NCI-H2196 (cell line): ENCODE data around the gene MAP7D1.
"Not testable (repeated sequence)": the region's sequence is repeated elsewhere in the genome, so short reads cannot be mapped to it uniquely, and the experiment has no call there.

Experiments used
- DNase-seq: peaks from one replicate; lab custom pipeline; 2025; ENCODE audit not compliant: unreplicated experiment; lab: John Stamatoyannopoulos, UW

The MAP7D1 gene

DNA sequence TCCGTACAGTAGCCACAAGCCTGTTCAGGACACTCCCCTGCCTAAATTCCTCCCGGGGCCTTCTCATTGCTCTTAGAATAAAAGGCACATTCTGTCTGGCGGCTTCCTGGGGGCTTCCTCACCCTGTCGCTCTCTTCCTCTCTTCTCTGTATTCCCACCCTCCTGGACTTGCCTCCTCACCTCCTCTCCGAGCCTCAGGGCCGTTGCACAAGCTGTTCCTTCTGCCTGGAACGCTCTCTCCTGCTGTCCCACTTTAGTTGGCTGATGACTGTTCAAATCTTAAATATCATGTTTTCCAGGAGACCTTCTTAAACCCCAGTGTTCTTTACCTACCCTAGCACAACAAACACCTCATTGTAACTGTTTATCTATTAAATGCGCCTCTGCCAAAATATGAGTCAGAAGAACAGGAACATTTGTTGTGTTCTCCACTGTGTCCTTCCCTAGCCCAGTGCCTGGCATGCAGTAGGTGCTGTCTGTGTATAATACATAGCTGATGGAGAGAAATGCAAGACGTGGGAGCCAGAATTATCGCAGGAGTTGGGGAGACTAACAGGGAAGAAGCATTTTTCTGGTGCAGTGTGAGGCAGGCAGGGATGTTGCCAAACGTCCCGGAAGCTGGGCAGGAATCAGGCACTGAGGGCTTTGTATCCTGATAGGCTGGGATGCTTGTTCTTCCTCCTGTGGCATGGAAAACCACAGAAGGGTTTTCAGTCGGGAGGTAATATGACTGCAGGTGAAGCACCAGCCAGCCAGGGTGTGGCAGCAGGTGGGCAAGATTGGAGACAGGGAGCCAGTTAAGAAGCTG lies 44.2 kb downstream of the MAP7D1 start:
- DNase-seq: peak; percentile 14

GRCh38 chr1:36203027-36203553 lies 47.1 kb downstream of the MAP7D1 start:
- DNase-seq: no peak

GRCh38 chr1:36203554-36204346 lies 47.8 kb downstream of the MAP7D1 start:
- DNase-seq: peak; percentile 74

GRCh38 chr1:36204347-36204909 lies 48.5 kb downstream of the MAP7D1 start:
- peak; percentile 32 for DNase-seq

- no peak for DNase-seq
Measured at GRCh38 chr1:36206323-36206858, 50.4 kb downstream of the MAP7D1 start.

DNA sequence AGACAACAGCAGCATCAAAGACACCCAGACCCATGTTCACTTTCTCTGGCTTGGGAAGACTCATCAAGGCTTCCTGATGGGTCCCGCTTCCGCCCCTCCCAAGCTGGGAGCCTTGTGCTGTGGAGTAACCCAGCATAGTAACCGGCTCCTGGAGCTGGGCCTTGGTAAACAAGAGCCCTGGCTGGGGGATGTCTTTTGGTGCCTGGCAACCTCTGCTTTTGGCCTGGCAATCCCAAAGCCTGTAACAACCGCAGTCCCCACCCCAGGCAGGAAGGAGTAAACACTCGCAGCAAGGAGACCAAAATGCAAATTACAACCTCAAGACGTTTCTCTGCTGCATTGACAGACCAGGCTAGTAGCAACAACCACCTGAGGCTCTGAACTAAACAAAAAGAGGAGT lies 51.4 kb downstream of the MAP7D1 start:
- peak; percentile 76 for DNase-seq

GRCh38 chr1:36208978-36209703 lies 53.2 kb downstream of the MAP7D1 start:
- no peak for DNase-seq

GRCh38 chr1:36211307-36211706 lies 55.3 kb downstream of the MAP7D1 start:
- no peak for DNase-seq

- no peak for DNase-seq
Measured at GRCh38 chr1:36211841-36212240, 55.9 kb downstream of the MAP7D1 start.

DNA sequence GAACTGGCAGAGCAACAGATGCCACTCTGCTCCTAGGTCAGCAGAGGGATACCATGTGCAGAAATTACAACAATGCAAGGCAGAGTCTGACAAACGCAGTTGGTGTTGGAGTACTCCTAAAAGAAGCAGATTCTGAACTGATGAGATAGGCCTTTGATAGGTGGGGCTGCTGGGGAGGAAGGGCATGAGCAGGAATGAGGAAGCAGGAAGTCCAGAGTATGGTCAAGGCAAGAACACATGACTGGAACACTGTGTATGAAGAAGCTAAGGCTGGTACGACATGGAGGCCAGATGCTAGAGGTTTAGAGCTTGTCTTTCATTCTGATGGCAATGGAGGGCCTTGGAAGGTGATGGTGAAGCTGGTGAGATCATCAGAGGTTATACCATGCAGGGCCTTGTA lies 56.8 kb downstream of the MAP7D1 start:
- DNase-seq: no peak

GRCh38 chr1:36217670-36218069 lies 61.7 kb downstream of the MAP7D1 start:
- peak; percentile 33 for DNase-seq

DNA sequence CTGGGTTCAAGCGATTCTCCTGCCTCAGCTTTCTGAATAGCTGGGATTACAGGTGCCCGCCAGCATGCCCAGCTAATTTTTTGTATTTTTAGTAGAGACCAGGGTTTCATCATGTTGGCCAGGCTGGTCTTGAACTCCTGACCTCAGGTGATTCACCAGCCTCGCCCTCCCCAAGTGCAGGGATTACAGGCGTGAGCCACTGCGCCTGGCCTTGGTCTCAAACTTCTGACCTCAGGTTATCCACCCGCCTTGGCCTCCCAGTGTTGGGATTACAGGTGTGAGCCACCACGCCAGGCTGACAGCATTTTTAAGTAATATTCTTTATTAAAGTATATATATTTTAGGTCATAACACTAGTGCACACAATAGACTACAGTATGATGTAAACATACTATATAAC lies 65.9 kb downstream of the MAP7D1 start:
- DNase-seq: not testable (repeated sequence)

GRCh38 chr1:36222481-36223380 lies 66.8 kb downstream of the MAP7D1 start:
- no peak for DNase-seq

- peak; percentile 30 for DNase-seq
Measured at GRCh38 chr1:36223381-36223995, 67.5 kb downstream of the MAP7D1 start.

GRCh38 chr1:36223996-36224536 lies 68.1 kb downstream of the MAP7D1 start, which contains the start of gene THRAP3:
TSS of gene THRAP3 (plus strand) at chr1:36224443. CDS start at chr1:36282564, 58,121 bp downstream.
- DNase-seq: peak; percentile 99

- DNase-seq: peak; percentile 85
Measured at GRCh38 chr1:36224537-36225282, 68.8 kb downstream of the MAP7D1 start.

DNA sequence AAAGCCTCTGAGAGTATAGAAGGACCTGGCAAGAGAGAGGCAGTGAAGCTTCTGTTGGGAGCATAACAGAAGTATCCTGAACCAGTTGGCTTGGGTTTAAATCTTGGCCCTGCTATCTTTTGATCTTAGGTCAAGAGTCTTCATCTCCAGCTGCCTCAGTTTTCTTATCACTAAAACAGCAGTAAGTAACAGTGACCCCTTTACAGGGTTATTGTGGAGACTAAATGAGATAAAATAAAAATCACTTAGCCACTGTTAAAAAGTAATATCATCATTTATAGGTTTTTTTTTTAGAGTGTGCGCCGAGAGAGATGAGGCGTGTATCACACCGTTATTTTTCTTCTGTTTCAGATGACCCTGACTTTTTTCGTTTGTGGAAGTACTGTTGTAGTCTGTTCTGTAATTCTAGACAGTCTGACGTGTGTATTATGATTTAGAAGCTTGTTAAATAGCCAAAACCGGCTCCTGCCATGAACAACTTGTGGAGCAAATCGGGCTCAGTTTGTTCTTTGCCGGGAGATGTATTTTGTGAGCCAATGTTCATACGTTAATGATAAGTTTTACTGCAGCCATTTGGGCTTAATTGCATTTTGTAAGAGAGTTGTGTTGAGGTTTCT lies 69.4 kb downstream of the MAP7D1 start:
- DNase-seq: no peak

DNA sequence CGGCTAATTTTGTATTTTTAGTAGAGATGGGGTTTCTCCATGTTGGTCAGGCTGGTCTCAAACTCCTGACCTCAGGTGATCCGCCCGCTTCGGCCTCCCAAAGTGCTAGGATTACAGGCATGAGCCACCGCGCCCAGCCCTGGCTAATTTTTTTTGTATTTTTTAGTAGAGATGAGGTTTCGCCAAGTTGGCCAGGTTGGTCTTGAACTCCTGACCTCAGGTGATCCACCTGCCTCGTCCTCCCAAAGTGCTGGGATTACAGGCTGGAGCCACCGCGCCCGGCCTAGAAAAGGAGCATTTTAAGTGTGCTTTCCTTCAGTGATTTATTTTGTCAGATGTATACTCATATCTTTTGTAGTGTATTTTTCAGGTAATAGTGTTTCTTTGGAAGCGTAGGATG lies 74.3 kb downstream of the MAP7D1 start:
- DNase-seq: not testable (repeated sequence)
